Fibroblast of pulmonary artery (primary cell): ENCODE data around the gene FAM216B.

Experiments used
- DNase-seq: peaks from one replicate; pipeline ENCODE4 v3.0.0-alpha.2; 2010; ENCODE audit warnings: low read depth
- H3K4me3 ChIP-seq: replicated peaks from 2 replicates; pipeline ENCODE4 v1.5.1; 2011; ENCODE audit warnings: low read depth, mild to moderate bottlenecking, control low read depth, low read length, moderate library complexity
- TF ChIP-seq, protein P1 (sequence below): IDR thresholded peaks from 2 replicates; pipeline ENCODE4 v1.5.1; 2011; ENCODE audit warnings: mild to moderate bottlenecking, control low read depth, low read length, inconsistent platforms; ENCODE audit errors: missing control alignments

Gene FAM216B

DNA sequence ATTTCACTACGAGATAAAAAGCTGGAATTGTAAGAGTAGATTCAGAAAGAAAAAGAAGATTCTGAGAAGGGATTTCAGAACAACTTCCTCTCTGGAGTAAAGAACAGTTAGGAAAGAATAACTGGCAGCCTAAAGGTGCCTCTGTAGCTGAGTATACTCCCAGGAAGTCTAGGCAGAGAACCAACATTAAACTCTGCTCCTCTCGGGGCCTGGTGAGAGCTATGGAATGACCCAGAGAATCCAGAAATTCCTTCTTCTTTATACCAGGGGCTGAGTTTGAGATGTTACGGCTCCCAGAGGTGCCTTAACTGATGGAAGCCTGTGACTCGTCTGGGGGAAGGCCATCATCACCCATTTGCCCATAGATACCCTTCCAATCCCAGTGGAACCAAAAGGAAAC, 39.1 kb downstream of the FAM216B start:
- peak; percentile 63 for DNase-seq
- H3K4me3 ChIP-seq = no peak overlapping the region
- TF ChIP-seq, protein P1, sequence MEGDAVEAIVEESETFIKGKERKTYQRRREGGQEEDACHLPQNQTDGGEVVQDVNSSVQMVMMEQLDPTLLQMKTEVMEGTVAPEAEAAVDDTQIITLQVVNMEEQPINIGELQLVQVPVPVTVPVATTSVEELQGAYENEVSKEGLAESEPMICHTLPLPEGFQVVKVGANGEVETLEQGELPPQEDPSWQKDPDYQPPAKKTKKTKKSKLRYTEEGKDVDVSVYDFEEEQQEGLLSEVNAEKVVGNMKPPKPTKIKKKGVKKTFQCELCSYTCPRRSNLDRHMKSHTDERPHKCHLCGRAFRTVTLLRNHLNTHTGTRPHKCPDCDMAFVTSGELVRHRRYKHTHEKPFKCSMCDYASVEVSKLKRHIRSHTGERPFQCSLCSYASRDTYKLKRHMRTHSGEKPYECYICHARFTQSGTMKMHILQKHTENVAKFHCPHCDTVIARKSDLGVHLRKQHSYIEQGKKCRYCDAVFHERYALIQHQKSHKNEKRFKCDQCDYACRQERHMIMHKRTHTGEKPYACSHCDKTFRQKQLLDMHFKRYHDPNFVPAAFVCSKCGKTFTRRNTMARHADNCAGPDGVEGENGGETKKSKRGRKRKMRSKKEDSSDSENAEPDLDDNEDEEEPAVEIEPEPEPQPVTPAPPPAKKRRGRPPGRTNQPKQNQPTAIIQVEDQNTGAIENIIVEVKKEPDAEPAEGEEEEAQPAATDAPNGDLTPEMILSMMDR = no peak

DNA sequence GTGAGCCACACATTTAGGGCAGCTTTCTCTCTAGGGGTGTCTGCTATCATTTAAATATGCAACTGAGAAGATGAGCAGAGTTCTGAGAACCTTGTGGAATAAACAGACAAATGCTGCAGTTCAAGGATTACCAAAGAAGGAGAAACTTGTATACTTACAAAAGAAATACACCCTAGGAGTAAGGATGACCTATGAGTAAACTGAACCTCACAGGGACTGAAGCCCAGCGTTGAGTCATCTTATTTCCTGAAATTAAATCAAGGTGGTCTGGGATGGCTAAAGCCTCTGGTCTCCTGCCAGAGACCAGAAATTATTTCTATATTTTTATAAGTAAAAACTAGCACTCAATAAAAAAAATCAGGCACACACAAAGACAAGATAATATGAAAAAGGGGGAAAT, 40.1 kb downstream of the FAM216B start:
- TF ChIP-seq, protein P1 = no peak
- H3K4me3 ChIP-seq = no peak overlapping the region
- DNase-seq = peak; percentile 88

DNA sequence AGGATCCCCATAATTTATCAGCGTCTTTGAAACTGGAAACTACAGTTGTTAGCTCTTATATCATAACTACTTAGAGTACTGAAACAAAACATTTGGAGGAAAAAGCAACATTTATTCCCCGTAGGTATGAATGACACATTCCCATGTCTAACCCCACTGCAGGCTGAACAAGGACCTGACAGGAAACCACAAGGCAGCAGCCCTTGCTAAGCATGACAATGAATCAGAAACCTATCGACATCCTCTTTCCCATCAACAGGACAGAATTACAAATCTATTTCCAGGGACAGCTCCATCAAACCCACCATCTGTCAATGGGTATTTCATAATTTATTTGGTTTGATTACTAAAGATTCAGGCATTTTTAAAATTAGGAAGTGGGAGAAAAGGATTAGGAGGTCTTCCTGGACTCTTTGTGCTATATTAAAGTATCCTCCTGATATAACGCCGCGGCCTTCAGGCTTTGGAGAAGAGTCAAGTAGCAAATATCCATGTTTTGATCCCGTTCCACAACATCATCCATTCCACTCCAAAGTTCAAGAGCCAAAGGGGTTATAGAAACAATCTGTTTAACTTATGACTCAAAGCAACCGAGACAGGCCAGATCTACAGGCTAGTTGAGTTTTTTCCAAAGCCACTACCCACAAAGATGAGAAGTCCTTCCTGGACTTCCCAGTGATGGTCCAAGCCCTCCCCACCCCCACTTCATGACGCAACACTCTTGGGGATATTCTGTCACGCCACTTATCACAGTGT, 51.1 kb downstream of the FAM216B start:
- TF ChIP-seq, protein P1 = no peak
- H3K4me3 ChIP-seq = no peak overlapping the region
- DNase-seq = peak; percentile 89

DNA sequence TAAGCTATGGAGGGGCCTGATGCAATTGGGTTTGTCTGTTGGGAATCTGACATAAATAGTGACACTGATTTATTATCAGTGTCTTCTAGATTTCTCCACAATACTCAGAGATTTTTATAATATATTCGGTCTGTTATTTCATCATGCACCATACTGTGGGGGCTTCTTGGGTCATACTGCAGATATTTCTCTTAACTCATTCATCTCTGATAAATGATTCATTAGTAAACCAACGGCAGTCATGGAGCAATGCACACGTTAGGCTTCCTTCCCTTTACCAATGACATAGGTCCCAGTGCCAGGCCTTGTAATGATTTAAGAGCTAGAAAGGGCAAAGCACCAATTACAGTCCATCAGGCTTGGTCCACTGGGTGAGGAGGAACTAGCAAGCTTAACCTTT, 53.6 kb downstream of the FAM216B start:
- no peak for DNase-seq
- H3K4me3 ChIP-seq = no peak overlapping the region
- TF ChIP-seq, protein P1 = no peak

DNA sequence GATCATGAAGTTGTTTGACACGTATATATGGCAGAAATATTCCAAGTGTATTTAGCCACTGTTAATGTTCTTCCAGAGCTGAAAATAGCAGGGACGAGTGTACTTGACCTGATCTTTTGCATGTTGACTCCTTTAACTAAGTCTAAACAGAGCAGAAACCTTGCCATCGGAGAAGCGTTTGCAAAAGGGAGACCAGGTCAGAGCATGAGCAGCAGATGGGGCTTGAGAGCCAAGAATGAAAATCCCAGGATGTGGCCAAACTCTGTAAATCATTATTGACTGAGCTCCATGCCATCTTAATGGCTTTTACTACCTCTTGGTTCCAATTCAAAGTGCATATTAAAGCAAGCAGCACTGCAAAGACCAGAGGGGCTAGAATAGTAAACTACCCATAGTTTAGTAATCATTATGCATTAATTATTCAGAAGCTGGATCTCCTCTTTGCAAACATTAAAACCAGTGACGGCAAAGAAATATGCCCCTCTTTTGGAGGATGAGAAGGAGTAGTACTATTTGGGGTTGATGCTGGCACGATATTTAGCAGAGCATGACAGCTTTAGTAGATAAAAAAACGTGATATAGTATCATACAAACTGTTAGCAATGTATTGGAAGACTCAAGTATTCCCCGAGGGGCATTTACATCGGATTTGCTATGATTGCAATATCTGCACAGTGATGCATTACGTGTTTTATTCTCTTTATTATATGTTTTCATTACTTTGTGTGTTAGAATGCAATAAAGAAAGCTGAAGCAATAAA, 55.7 kb downstream of the FAM216B start:
- H3K4me3 ChIP-seq = no peak overlapping the region
- peak; percentile 78 for DNase-seq
- TF ChIP-seq, protein P1 = peak; percentile 59
